Kidney (tissue), 14 donors: ENCODE measurements around the gene TRNT1. TPM values are rescaled to one million over a fixed set of nuclear protein-coding genes. Genes with fewer than 3 reads are reported as not detected.

Source experiments
- DNase-seq, 5 donors: peaks; one replicate each; pipeline ENCODE4 v3.0.0-alpha.2; 2013 to 2020
- FAIRE-seq: peaks from 2 replicates; lab custom pipeline; 2012; peaks lifted over from hg19 to GRCh38; lab: Jason Lieb, UNC
- H3K27ac ChIP-seq, 2 donors: one replicate each; pipeline ENCODE4 v1.7.0; 2013; ENCODE audit warnings: low read depth in 2 of 2, low read length in 2 of 2, inconsistent platforms in 1 of 2
- H3K27me3 ChIP-seq: one replicate; pipeline ENCODE4 v1.7.1; 2013; ENCODE audit warnings: low read length, inconsistent platforms; ENCODE audit not compliant: control insufficient read depth, insufficient read depth
- H3K36me3 ChIP-seq, 3 donors: one replicate each; pipeline versions ENCODE4 v1.7.0 to v1.7.1; 2013; ENCODE audit warnings: low read length in 3 of 3, control low read depth in 1 of 3, inconsistent platforms in 1 of 3; ENCODE audit not compliant: insufficient read depth in 3 of 3, control insufficient read depth in 2 of 3
- H3K4me1 ChIP-seq, 3 donors: one replicate each; pipeline versions ENCODE4 v1.7.0 to v1.7.1; 2013; ENCODE audit warnings: low read length in 3 of 3, inconsistent platforms in 1 of 3, low read depth in 1 of 3; ENCODE audit not compliant: control insufficient read depth in 2 of 3, insufficient read depth in 2 of 3
- H3K4me3 ChIP-seq, 3 donors: one replicate each; pipeline versions ENCODE4 v1.7.0 to v1.8.1; 2013; ENCODE audit warnings: low read length in 3 of 3, control low read depth in 1 of 3, inconsistent platforms in 1 of 3
- H3K9ac ChIP-seq, 3 donors: one replicate each; pipeline versions ENCODE4 v1.7.0 to v1.7.1; 2013; ENCODE audit warnings: low read length in 3 of 3, control low read depth in 1 of 3, inconsistent platforms in 1 of 3
- H3K9me3 ChIP-seq, 3 donors: one replicate each; pipeline versions ENCODE4 v1.7.0 to v1.7.1; 2013; ENCODE audit warnings: low read length in 3 of 3, control low read depth in 1 of 3, inconsistent platforms in 1 of 3; ENCODE audit not compliant: control insufficient read depth in 2 of 3, insufficient read depth in 1 of 3
- intact Hi-C: fragments of 100-400 bp; cut with DNase I; formaldehyde crosslinking; loops from one replicate; pipeline ENCODE4 v1.11.1; 2022
- polyA plus RNA-seq: library from polyadenylated mRNA; stranded (reverse); fragments of 350-450 nt; fragmentation: Illumina TruSeq; extraction: RNeasy Lipid Tissue Mini Kit (QIAGEN cat#74804); gene quantifications from one replicate; pipeline ENCODE4 v1.2.3, GENCODE V29; 2014; ENCODE audit warnings: low read depth, low replicate concordance; ENCODE audit not compliant: insufficient read depth
- total RNA-seq: library from RNA; stranded (reverse); fragmentation: NEBNext Ultra II Directional; extraction: Animal tissue kit (Norgen Biotek cat#: 25700); gene quantifications from one replicate; pipeline ENCODE4 v1.2.1, GENCODE V29; 2021
- TF ChIP-seq, protein P1 (sequence below): IDR thresholded peaks from 3 replicates; pipeline ENCODE4 v1.5.1; 2012; ENCODE audit warnings: mild to moderate bottlenecking, moderate library complexity, borderline replicate concordance; ENCODE audit not compliant: insufficient read depth; ENCODE audit errors: extremely low read depth
- donor health status: control.
- donor health status: control.
- donor health status: control.
- donor health status: control.
- donor health status: control.
- donor health status: DM: yes; HTN: yes; CAD: no.
- donor health status: Normal renal cell carcinoma (clear cell type).

The TRNT1 gene
- total and polyA plus RNA-seq, 2 donors from 2014 or later = 17.5 to 27.3 TPM

DNA sequence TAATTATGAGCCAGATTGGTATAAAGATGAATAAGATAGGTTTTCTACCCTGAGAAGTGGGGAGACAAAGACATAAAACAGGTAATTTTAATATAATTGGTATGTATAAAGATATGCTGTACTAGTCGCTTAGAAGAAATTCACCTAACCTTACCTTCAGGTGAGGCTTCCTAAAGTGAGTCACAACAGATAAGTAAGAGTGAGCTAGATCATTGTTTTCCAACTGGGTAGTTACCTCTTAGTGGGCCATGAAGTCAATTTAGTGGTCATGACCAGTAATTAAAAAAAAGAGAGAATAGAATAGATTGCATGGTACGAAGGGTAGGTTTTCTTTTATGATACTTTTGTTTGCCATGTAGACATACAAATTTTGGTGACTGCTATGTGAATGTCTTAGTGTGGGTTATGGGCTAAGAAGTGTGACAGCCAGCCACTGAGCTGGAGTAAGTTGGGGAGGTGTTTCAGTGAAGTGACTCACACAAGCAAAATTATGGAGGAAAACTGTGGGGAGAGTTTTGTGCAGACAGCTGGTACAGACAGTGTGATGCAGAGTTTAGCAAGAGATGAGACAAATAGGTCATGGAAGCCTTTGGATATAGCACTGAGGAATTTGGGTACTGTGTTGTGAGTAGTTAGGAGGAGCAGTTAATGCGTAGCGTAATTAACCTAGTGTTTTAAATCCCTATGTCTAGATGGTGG is 8.2 kb downstream of the TRNT1 start:
- H3K4me3 ChIP-seq = no peak overlapping the region
- H3K27me3 ChIP-seq = no peaks in the 10 kb centered on the region
- H3K9ac ChIP-seq = no peak overlapping the region
- intact Hi-C loops = no loop called here
- FAIRE-seq (no peak), DNase-seq (no peak)
- no peaks in the 10 kb centered on the region for H3K9me3 ChIP-seq
- peaks cover 4 to 15% (median 9%) of the 10 kb centered on the region in 3 donors for H3K36me3 ChIP-seq
- no peaks in the 10 kb centered on the region for H3K4me1 ChIP-seq
- H3K27ac ChIP-seq = no peak overlapping the region
- TF ChIP-seq, protein P1, sequence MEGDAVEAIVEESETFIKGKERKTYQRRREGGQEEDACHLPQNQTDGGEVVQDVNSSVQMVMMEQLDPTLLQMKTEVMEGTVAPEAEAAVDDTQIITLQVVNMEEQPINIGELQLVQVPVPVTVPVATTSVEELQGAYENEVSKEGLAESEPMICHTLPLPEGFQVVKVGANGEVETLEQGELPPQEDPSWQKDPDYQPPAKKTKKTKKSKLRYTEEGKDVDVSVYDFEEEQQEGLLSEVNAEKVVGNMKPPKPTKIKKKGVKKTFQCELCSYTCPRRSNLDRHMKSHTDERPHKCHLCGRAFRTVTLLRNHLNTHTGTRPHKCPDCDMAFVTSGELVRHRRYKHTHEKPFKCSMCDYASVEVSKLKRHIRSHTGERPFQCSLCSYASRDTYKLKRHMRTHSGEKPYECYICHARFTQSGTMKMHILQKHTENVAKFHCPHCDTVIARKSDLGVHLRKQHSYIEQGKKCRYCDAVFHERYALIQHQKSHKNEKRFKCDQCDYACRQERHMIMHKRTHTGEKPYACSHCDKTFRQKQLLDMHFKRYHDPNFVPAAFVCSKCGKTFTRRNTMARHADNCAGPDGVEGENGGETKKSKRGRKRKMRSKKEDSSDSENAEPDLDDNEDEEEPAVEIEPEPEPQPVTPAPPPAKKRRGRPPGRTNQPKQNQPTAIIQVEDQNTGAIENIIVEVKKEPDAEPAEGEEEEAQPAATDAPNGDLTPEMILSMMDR = no peak

GRCh38 chr3:3137526-3137925 is 10.8 kb downstream of the TRNT1 start:
- FAIRE-seq = no peak
- H3K36me3 ChIP-seq = peaks cover 7 to 16% (median 15%) of the 10 kb centered on the region in 3 donors

DNA sequence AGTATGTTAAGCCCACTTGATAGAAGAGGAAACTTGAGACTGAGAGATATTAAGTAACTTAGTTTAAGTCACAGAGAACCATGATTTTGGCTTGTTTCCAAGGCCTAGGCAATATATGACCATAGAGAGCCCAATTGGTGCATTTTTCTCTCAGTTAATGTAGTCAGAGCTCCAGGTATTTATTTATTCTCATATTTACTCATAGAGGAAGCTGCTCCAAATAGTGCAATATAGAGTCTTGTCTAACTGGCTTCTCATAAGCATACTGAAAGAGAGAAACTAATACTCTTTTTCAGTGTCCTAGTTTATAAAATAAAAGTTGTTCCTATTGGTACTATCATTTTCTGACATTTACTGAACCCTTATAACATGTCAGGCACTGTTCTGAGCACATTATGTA is 15.2 kb downstream of the TRNT1 start:
- Histone ChIP-seq H3K4me3 (no peak overlapping the region), H3K9ac (no peak overlapping the region), H3K9me3 (no peaks in the 10 kb centered on the region), H3K36me3 (peaks cover 11 to 34% (median 25%) of the 10 kb centered on the region in 3 donors), H3K4me1 (no peaks in the 10 kb centered on the region), H3K27ac (no peak overlapping the region), H3K27me3 (no peaks in the 10 kb centered on the region)
- FAIRE-seq (no peak), DNase-seq (no peak)
- TF ChIP-seq, protein P1 = no peak
- intact Hi-C loops = no loop called here

More at GRCh38 chr3:3137526-3137925, 10.8 kb downstream of the TRNT1 start:
- Histone ChIP-seq H3K9ac (no peak overlapping the region), H3K27me3 (no peaks in the 10 kb centered on the region), H3K27ac (no peak overlapping the region), H3K9me3 (no peaks in the 10 kb centered on the region), H3K4me3 (no peak overlapping the region), H3K4me1 (no peaks in the 10 kb centered on the region)
- DNase-seq = no peak
- TF ChIP-seq, protein P1 = no peak
- intact Hi-C loops = no loop called here

DNA sequence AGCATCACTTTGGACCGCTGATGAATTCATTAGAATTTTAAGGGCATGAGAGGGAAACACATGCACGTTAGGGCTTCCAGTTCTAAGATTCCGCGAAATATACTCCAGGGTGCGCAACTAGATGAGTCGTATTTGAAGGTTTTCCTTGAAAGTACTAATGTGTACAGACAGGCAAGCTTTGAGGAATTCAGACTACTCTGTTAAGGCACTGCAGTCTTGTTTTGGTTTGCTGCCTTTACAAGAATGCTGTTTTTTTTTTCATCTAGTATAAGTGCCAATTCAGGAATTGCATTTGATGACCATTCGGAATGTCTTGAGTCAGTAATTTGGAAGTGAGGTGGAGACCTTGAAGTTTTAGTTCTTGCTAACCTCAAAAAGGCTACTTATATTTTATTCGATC is 19.1 kb downstream of the TRNT1 start:
- Histone ChIP-seq H3K27me3 (no peaks in the 10 kb centered on the region), H3K4me1 (no peaks in the 10 kb centered on the region), H3K9me3 (no peaks in the 10 kb centered on the region), H3K36me3 (peaks cover 11 to 52% (median 25%) of the 10 kb centered on the region in 3 donors), H3K27ac (no peak overlapping the region), H3K9ac (no peak overlapping the region), H3K4me3 (no peak overlapping the region)
- no peak for DNase-seq
- intact Hi-C loops = no loop called here
- FAIRE-seq = no peak
- TF ChIP-seq, protein P1 = no peak
